HepG2 (cell line): ENCODE data around the gene FAM20C. TPM values are rescaled to one million over a fixed set of nuclear protein-coding genes. Genes with fewer than 3 reads are reported as not detected.

ENCODE experiments used
- AGO1 ChIP-seq: fragments of 200-400 bp; formaldehyde crosslinking; IDR thresholded peaks from 2 replicates; pipeline ENCODE4 v1.6.1; 2017; ENCODE audit warnings: mild to moderate bottlenecking, low read depth, low read length, moderate library complexity; ENCODE audit not compliant: poor library complexity, severe bottlenecking
- ARID2 ChIP-seq: sonication (generic); formaldehyde crosslinking; IDR thresholded peaks from 2 replicates; pipeline ENCODE4 v1.8.1; 2022; ENCODE audit warnings: mild to moderate bottlenecking, missing genetic modification reagents, borderline replicate concordance
- BHLHE40 ChIP-seq: IDR thresholded peaks from 2 replicates; pipeline ENCODE4 v1.6.1; 2011; ENCODE audit warnings: low read length, improper control_type of control experiment
- EED ChIP-seq: sonication (generic); formaldehyde crosslinking; IDR thresholded peaks from 2 replicates; pipeline ENCODE4 v1.5.0; 2020; ENCODE audit warnings: mild to moderate bottlenecking, missing genetic modification reagents
- GABPB1 ChIP-seq: IDR thresholded peaks from 2 replicates; pipeline ENCODE4 v1.6.1; 2016; ENCODE audit warnings: mild to moderate bottlenecking, missing genetic modification reagents, moderate library complexity, missing compliant biosample characterization
- MAX ChIP-seq: IDR thresholded peaks from 2 replicates; pipeline ENCODE4 v1.6.1; 2012; ENCODE audit warnings: inconsistent platforms
- MIER2 ChIP-seq: IDR thresholded peaks from 2 replicates; pipeline ENCODE4 v1.6.1; 2016; ENCODE audit warnings: missing biosample characterization, missing genetic modification reagents
- NFE2L1 ChIP-seq: sonication (generic); formaldehyde crosslinking; IDR thresholded peaks from 2 replicates; pipeline ENCODE4 v1.4.0; 2020; ENCODE audit warnings: missing genetic modification reagents, mild to moderate bottlenecking, borderline replicate concordance
- REL ChIP-seq: sonication (generic); formaldehyde crosslinking; conservative IDR thresholded peaks from 2 replicates; pipeline ENCODE4 v1.8.0; 2022; ENCODE audit warnings: mild to moderate bottlenecking, missing genetic modification reagents, moderate library complexity
- ZC3H13 ChIP-seq: sonication (generic); formaldehyde crosslinking; IDR thresholded peaks from 2 replicates; pipeline ENCODE4 v1.8.1; 2023; ENCODE audit warnings: mild to moderate bottlenecking, missing genetic modification reagents, moderate library complexity
- ZNF652 ChIP-seq: IDR thresholded peaks from 2 replicates; pipeline ENCODE4 v1.6.1; 2016; ENCODE audit warnings: low read depth, borderline replicate concordance
- ZNF672 ChIP-seq: sonication (generic); formaldehyde crosslinking; IDR thresholded peaks from 2 replicates; pipeline ENCODE4 v1.8.1; 2022; ENCODE audit warnings: missing genetic modification reagents
- ZNF687 ChIP-seq: sonication (generic); formaldehyde crosslinking; IDR thresholded peaks from 2 replicates; pipeline ENCODE4 v1.5.1; 2020; ENCODE audit warnings: mild to moderate bottlenecking, missing genetic modification reagents, moderate library complexity
- ZNF740 ChIP-seq: sonication (generic); formaldehyde crosslinking; IDR thresholded peaks from 2 replicates; pipeline ENCODE4 v1.4.0; 2020; ENCODE audit warnings: missing genetic modification reagents
- ZNF772 ChIP-seq: sonication (generic); formaldehyde crosslinking; IDR thresholded peaks from 2 replicates; pipeline ENCODE4 v1.5.0; 2020; ENCODE audit warnings: mild to moderate bottlenecking, missing genetic modification reagents
- polyA plus RNA-seq, 8 experiments: library from polyadenylated mRNA; depleted of rRNA in 3 of 8; stranded (reverse) in 7 of 8; unstranded in 1 of 8; fragments of >200 nt; fragmentation: Illumina TruSeq in 4 of 8; extraction: Trizol in 4 of 8; gene quantifications; 2 replicates each; pipeline versions ENCODE4 v1.2.1 to v1.2.3, GENCODE V29; 2011 to 2016; ENCODE audit warnings: low read depth in 4 of 8, missing spikeins in 1 of 8, mixed read lengths in 1 of 8; ENCODE audit not compliant: insufficient read depth in 1 of 8
- total RNA-seq, 5 experiments: library from RNA; depleted of rRNA; stranded (reverse); fragments of >200 nt; fragmentation: Illumina TruSeq; extraction: Trizol; gene quantifications; 2 replicates each; pipeline ENCODE4 v1.2.3, GENCODE V29; 2016; ENCODE audit warnings: low read depth in 1 of 5

FAM20C gene
- total and polyA plus RNA-seq, 2 of the 13 experiments (the other 11 are each of a cell fraction or from before 2014, with no cell fraction given), result 11.9 to 19.9 TPM

- peak; percentile 88 for TF ChIP-seq ZNF652 (CRISPR knock-in tag)
- TF ChIP-seq ARID2, result 0 out of 2 replicates have a peak, but pooled peaks have one; percentile 30
- 0 out of 2 replicates have a peak, but pooled peaks have one; percentile 4 for TF ChIP-seq MAX
- TF ChIP-seq EED (CRISPR knock-in tag), result peak; percentile 15; the same call in 1 of the 2 replicates
- TF ChIP-seq MIER2, result no peak
- TF ChIP-seq ZNF672 (CRISPR knock-in tag), result 0 out of 2 replicates have a peak, but pooled peaks have one; percentile 23
- peak; percentile 67; the same call in 1 of the 2 replicates for TF ChIP-seq BHLHE40
- 0 out of 2 replicates have a peak, but pooled peaks have one; percentile 12 for TF ChIP-seq ZNF772 (CRISPR knock-in tag)
- TF ChIP-seq ZC3H13, result peak; percentile 5; the same call in 1 of the 2 replicates
- no peak for TF ChIP-seq NFE2L1
- TF ChIP-seq AGO1, result peak; percentile 4
- TF ChIP-seq REL (CRISPR knock-in tag), result peak; percentile 8; the same call in 1 of the 2 replicates
- 0 out of 2 replicates have a peak, but pooled peaks have one; percentile 15 for TF ChIP-seq ZNF740 (CRISPR knock-in tag)
- peak; percentile 28 for TF ChIP-seq ZNF687
- TF ChIP-seq GABPB1 (CRISPR knock-in tag), result 0 out of 2 replicates have a peak, but pooled peaks have one; percentile 7
Measured at GRCh38 chr7:191105-191980, 1.0 kb upstream of the FAM20C start (continued).
